Activated T-cell treated with anti-CD3 and anti-CD28 coated beads, Interleukin-2, amount 50 U/mL, for 24 hours (primary cell): ENCODE measurements around the gene PLEKHH2.
A peak's percentile ranks its signal among the peaks of the same experiment; 100 is the strongest.

ENCODE experiments used
- DNase-seq: peaks from one replicate; pipeline ENCODE4 v3.0.0-alpha.2; 2020
- H3K27ac Mint-ChIP-seq: 2 replicates; pipeline ENCODE4 v1.8.0; 2020; ENCODE audit warnings: mild to moderate bottlenecking, mixed read lengths
- H3K27me3 Mint-ChIP-seq: 2 replicates; pipeline ENCODE4 v1.8.0; 2020; ENCODE audit warnings: mixed read lengths
- H3K36me3 Mint-ChIP-seq: 2 replicates; pipeline ENCODE4 v1.8.0; 2020; ENCODE audit warnings: low read depth, mixed read lengths
- H3K4me1 Mint-ChIP-seq: 2 replicates; pipeline ENCODE4 v1.8.0; 2020; ENCODE audit warnings: low read depth, mixed read lengths
- H3K4me3 Mint-ChIP-seq: 2 replicates; pipeline ENCODE4 v1.8.0; 2020; ENCODE audit warnings: mild to moderate bottlenecking, moderate library complexity, mixed read lengths
- H3K9me3 Mint-ChIP-seq: 2 replicates; pipeline ENCODE4 v1.8.0; 2020; ENCODE audit warnings: mixed read lengths

The PLEKHH2 gene

DNA sequence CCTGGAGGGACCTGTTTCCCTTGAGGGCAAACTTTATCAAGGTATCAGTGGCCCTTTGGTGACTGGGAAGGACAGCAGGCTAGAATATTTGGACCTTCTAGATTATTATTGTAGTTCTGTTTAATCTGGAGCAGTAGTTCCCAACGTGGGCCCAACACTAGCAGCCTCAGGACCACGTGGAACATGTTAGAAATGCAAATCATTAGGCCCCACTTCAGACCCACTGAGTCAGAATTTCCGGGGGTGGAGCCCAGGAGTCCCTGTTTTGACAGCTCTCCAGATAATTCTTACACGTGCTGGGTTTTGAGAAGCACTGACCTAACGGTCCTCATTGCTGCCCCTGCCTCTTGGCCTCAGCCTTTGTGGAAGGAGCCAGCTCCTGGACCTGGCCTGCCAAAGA lies 111.3 kb downstream of the PLEKHH2 start:
- Mint-ChIP-seq H3K9me3 (no peaks in the 10 kb centered on the region), H3K4me1 (peaks cover 3% of the 10 kb centered on the region), H3K27ac (no peak overlapping the region), H3K4me3 (no peak overlapping the region), H3K27me3 (no peaks in the 10 kb centered on the region), H3K36me3 (no peaks in the 10 kb centered on the region)
- DNase-seq = peak; percentile 32

DNA sequence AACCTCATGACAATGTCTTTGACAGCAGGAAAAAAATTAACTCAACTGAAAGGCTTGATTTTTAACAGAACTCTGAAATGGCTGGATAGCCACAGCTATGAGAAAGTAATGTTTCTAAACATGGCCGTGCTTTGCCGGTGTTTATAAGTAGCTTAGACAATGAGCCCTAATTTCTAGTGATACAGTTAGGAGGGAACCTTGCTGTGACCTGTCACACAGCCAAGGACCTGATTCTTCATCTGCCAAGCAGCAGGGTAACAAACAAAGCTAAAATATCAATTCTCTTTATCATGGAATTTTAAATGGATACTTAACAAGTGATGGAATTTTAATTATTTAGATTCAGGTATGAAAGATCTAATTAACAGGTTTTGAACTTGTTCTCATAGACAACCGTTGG lies 112.5 kb downstream of the PLEKHH2 start:
- Mint-ChIP-seq H3K36me3 (no peaks in the 10 kb centered on the region), H3K4me1 (peaks cover 3% of the 10 kb centered on the region), H3K4me3 (no peak overlapping the region), H3K9me3 (no peaks in the 10 kb centered on the region), H3K27ac (no peak overlapping the region), H3K27me3 (no peaks in the 10 kb centered on the region)
- no peak for DNase-seq

DNA sequence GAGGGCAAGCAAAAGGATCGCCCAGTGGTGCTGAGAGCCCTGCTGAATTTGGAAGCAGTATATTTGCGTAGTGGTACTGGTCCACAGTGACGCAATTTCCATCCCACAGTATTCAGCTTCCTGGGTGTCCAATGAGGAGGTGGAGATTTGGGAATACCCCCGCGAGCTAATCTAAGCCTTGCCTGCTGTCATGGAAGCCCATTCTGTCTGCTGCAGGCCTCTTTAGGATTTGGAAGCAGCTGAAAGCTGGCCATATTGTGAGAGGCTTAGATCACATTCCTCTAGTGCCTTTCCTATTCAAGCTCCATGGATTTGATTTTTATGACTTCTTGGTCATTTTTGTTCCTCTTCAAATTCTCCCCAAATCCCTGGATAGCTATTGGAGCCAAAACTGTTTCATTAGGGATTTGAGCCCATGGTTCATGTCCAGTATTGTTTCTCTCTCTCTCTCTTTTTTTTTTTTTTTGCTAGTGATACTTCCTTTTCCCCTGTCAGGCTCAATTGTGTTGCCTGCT lies 114.5 kb downstream of the PLEKHH2 start:
- H3K36me3 Mint-ChIP-seq = no peaks in the 10 kb centered on the region
- H3K4me3 Mint-ChIP-seq = no peak overlapping the region

DNA sequence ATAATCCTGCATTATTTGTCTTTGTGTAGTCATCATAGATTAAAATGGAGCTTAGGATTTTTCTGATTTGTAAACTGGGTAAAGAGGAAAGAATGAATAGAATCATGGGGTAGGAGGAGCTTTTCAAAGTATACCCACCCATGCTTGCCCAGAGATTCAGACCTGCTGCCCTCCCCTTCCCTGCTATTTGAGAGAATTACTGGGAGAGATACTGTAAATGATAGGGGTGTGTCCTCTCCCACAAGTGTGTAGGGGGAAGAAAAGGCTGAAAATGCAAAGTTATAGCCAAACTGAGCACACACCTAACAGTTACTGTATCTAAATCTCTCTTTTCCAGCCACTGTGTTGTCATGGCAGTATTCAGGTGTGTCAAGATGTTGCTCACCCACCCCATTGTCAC lies 115.2 kb downstream of the PLEKHH2 start:
- no peaks in the 10 kb centered on the region for H3K36me3 Mint-ChIP-seq
- no peaks in the 10 kb centered on the region for H3K9me3 Mint-ChIP-seq
- peaks cover 3% of the 10 kb centered on the region for H3K4me1 Mint-ChIP-seq
- no peak overlapping the region for H3K4me3 Mint-ChIP-seq
- H3K27me3 Mint-ChIP-seq = peaks cover 3% of the 10 kb centered on the region
- DNase-seq = no peak
- H3K27ac Mint-ChIP-seq = no peak overlapping the region

More for the DNA sequence above, 114.5 kb downstream of the PLEKHH2 start:
- peaks cover 3% of the 10 kb centered on the region for H3K4me1 Mint-ChIP-seq
- H3K9me3 Mint-ChIP-seq = no peaks in the 10 kb centered on the region
- no peak overlapping the region for H3K27ac Mint-ChIP-seq
- no peak for DNase-seq
- H3K27me3 Mint-ChIP-seq = peaks cover 3% of the 10 kb centered on the region

DNA sequence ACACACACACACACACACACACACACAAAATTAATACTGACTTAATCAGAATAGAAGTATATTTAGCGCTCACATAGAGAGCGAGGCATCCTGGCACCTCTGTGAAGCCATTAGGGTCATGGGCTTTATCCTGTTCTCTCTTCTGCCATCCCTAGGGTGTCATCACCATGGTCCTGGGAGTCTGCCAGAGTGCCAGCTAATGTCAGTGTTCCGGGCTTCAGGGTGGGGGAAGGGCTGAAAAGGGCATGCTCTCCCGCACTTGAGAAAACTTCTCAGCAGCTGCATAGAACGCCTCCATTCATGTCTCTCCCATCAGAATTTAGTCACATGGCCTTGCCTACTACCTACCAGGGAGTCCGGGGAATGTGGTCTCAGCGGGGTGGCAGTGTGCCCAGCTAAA lies 117.1 kb downstream of the PLEKHH2 start:
- Mint-ChIP-seq H3K27ac (no peak overlapping the region), H3K4me1 (peaks cover under 1% of the 10 kb centered on the region), H3K9me3 (no peaks in the 10 kb centered on the region), H3K4me3 (no peak overlapping the region), H3K27me3 (peaks cover 3% of the 10 kb centered on the region), H3K36me3 (no peaks in the 10 kb centered on the region)
- no peak for DNase-seq

DNA sequence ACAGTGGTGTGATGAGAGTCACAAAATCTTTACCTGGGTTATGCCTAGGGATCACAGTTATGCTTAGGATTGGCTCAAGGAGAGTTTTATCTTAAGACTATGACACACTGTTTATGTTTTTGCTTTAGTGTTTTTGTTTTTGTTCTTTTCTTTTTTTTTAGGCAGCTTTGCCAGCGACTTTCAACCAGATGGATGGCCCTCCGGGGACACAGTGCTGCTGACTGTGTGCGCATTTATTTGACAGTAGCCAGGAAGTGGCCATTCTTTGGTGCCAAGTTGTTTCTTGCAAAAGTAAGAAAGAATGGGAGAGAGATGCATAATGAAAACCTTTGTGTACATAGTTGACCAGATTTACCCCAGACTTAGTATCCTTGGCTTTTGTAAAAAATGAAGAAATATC lies 121.7 kb downstream of the PLEKHH2 start:
- H3K4me1 Mint-ChIP-seq = peaks cover 6% of the 10 kb centered on the region
- no peak overlapping the region for H3K27ac Mint-ChIP-seq
- H3K4me3 Mint-ChIP-seq = no peak overlapping the region
- no peaks in the 10 kb centered on the region for H3K9me3 Mint-ChIP-seq
- DNase-seq = no peak
- peaks cover 3% of the 10 kb centered on the region for H3K27me3 Mint-ChIP-seq
- H3K36me3 Mint-ChIP-seq = no peaks in the 10 kb centered on the region

DNA sequence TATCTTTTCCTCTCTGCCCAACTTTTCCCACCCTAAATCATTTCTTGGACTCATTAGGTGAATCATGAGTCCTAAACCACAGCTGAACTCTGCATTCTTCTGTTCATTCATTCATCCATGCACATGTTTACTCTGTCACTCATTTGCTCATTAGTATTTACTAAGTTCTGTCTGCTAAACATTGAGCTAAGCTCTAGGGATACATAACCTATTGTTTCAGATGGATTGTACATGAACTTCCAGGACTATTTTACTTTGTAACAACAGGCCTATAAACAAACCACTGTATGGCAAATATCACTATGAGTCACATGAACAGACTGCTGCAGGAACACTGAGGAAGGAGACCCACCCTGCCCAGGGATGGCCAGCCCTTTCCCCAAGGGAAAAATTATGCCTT lies 122.1 kb downstream of the PLEKHH2 start:
- Mint-ChIP-seq H3K9me3 (no peaks in the 10 kb centered on the region), H3K4me1 (peaks cover 6% of the 10 kb centered on the region), H3K4me3 (no peak overlapping the region), H3K36me3 (no peaks in the 10 kb centered on the region), H3K27ac (no peak overlapping the region), H3K27me3 (peaks cover 3% of the 10 kb centered on the region)
- DNase-seq = no peak

DNA sequence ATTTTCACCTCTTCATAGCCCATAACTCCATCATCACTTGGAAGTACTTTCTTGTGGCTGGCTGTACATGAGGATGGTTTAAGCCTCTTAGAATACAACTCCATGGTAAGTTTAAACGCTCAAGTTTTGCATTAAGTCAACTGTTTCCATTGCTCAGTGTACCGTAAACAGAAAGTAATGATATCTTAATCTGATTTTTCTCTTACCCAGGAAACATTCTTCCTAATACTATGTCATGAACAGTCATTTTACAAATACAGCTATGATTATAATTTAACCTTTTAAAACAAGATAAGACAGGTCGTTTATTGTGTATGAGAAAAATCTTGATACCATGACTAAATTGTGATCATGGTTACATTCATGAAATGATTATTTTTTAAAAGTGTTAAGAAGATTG lies 125.2 kb downstream of the PLEKHH2 start:
- H3K36me3 Mint-ChIP-seq = no peaks in the 10 kb centered on the region
- H3K27ac Mint-ChIP-seq = peak overlapping the region; percentile 71
- no peak overlapping the region for H3K4me3 Mint-ChIP-seq
- no peaks in the 10 kb centered on the region for H3K9me3 Mint-ChIP-seq
- no peaks in the 10 kb centered on the region for H3K27me3 Mint-ChIP-seq
- H3K4me1 Mint-ChIP-seq = peaks cover 19% of the 10 kb centered on the region
- no peak for DNase-seq

DNA sequence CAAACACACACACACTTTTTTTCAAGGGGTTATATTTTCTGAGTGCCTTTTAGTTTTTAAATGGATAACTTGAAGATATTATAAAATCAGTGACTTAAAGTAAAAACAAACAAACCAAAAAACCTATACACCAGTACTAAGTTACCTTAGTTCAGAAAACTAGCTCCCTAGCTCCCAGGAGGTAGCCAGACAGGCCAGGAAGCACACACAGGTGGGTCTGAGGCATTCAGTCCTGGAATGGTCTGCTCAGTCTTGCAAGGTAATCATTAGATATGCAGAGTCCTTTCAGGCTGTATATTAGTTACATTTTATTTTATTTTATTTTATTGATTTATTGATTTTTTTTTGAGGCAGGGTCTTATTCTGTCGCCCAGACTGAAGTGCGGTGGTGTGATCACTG lies 126.0 kb downstream of the PLEKHH2 start:
- H3K4me3 Mint-ChIP-seq = no peak overlapping the region
- no peak for DNase-seq
- H3K36me3 Mint-ChIP-seq = no peaks in the 10 kb centered on the region
- H3K27ac Mint-ChIP-seq = peak overlapping the region; percentile 55
- H3K4me1 Mint-ChIP-seq = peaks cover 19% of the 10 kb centered on the region
- no peaks in the 10 kb centered on the region for H3K27me3 Mint-ChIP-seq
- H3K9me3 Mint-ChIP-seq = no peaks in the 10 kb centered on the region

DNA sequence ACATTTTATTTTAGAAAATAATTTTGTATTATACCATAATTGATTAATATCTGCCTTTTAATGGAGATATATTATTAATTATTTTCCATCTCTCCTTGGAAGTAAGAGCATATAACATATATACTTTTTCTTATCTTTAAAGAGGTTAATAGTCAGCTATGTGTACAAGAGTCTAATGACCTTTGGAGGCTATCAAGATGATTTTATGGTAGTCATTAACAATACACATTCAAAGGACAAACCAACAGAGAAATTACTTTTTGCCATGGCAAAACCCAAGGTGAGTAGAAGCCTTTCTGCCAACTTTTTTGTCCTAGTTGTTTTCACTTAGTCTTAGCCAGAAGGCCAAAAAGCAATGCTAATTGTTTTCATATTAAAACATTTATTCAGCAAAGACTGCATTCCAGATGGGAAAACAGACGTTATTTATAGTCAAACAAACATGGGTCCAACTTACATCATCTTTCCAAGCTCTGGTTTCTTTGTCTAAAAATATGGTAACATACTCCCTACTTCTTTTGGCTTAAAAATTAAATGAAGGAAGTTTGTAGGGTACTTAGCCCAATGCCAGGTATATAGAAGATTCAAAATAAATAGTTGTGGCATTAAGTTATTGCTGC lies 127.1 kb downstream of the PLEKHH2 start:
- H3K4me1 Mint-ChIP-seq = peaks cover 18% of the 10 kb centered on the region
- H3K9me3 Mint-ChIP-seq = no peaks in the 10 kb centered on the region
- H3K36me3 Mint-ChIP-seq = no peaks in the 10 kb centered on the region
- H3K27me3 Mint-ChIP-seq = no peaks in the 10 kb centered on the region
- H3K4me3 Mint-ChIP-seq = no peak overlapping the region
- DNase-seq = no peak
- no peak overlapping the region for H3K27ac Mint-ChIP-seq

DNA sequence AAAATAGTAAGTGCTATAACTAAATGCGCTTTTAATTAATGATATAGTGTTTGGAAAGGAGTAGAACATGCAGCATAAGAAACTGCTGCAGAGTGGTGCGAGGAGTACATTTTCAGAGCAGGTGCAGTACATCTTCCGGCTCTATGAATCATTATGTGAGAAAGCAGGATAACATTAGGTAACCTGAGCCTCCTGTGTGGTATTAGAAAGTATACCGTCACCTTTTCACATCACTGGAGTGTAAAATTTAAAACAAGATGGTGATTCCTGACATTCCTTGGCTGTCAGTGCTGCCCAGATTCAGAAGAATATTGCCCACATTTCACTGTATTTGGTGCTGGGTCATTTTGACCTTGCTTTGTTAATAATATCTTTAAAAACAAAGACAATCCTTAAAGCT lies 128.9 kb downstream of the PLEKHH2 start:
- Mint-ChIP-seq H3K27me3 (no peaks in the 10 kb centered on the region), H3K4me3 (no peak overlapping the region), H3K27ac (peak overlapping the region; percentile 66), H3K4me1 (peaks cover 17% of the 10 kb centered on the region), H3K36me3 (no peaks in the 10 kb centered on the region), H3K9me3 (no peaks in the 10 kb centered on the region)
- DNase-seq = no peak

DNA sequence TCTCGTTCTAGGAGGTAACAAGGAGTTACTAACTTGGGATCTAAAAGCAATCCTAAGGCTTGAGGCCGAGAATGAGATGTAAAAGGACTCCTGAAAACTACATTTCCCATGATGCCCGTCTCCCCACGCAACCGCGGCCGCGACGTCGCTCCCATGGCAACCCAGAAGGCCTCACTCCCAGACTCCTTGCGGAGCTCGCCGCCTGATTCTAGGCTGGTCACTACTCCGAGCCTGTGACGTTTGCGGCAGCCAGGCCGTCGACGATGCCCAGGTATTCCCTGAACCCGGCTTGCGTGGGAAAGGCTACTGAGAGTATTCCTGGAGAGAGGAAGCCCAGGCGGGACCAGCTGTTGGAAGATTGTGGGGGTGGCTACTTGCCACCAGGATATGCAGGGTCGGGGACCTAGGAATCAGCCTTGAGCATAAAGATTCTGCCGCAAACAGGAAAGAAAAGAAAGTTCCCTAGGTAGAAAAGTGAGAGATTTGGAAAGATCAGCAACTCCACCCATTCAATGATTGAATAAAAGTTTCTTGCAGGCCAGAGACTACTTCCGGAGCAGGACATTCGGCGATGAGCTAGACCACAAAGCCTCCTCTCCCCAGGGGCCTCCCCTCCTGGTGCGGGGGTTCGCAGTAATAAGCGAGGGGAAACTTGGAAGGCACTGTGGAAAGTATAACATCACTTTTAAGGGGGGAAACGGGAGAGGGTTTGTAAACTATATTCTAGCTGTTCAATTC lies 137.0 kb downstream of the PLEKHH2 start, which contains the start of gene DYNC2LI1:
DYNC2LI1 (plus strand) TSS at position 164 of the 738 bp plus-strand sequence; CDS start at position 264, 100 bp downstream.
- Mint-ChIP-seq H3K4me3 (peak within 1 kb of the TSS; percentile 91), H3K9me3 (no peaks in the 10 kb centered on the region), H3K36me3 (peaks cover 18% of the 10 kb centered on the region), H3K27ac (peak within 1 kb of the TSS; percentile 95), H3K4me1 (peaks cover 31% of the 10 kb centered on the region), H3K27me3 (no peaks in the 10 kb centered on the region)
- DNase-seq = peak; percentile 88

DNA sequence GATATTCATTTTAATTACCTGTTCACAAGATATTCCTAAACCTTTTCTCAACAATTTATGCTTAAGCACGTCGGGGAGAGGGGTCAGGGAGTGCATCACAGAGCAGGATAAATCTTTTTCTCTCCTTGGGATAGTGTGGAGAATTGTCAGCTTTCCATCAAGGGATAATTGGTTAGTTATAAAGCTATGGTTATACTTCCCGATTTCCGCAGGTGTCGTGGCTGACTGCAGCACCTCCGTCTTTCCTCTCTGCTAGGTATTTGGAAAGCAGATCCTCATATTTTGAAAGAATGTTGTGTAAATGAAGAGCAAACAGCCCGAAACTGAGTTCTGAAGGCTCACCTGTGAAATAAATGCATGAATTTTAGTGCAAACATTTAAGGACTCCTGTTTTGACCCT lies 137.6 kb downstream of the PLEKHH2 start:
- no peaks in the 10 kb centered on the region for H3K27me3 Mint-ChIP-seq
- H3K4me3 Mint-ChIP-seq = peak overlapping the region; percentile 91
- H3K9me3 Mint-ChIP-seq = no peaks in the 10 kb centered on the region
- peaks cover 31% of the 10 kb centered on the region for H3K4me1 Mint-ChIP-seq
- H3K27ac Mint-ChIP-seq = peak overlapping the region; percentile 95
- H3K36me3 Mint-ChIP-seq = peaks cover 18% of the 10 kb centered on the region
- DNase-seq = no peak

DNA sequence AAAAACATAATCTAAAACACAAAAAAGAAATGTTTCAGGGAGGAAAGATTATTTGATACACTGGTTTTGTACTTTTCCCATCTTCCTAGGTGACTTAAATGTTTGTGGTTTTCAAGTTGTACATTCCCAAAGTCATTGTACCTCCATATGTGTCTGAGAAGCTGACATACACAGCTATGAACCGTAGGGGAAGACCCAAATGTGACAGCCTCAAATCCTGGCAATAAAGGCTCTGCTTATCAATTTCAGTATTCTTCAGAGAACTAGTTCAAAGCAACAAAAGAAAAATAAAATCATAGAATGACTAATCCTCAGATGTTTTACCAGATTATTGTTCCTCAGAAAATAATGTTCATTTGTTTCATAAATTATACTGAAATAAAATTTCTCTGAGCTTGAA lies 139.3 kb downstream of the PLEKHH2 start:
- Mint-ChIP-seq H3K27ac (peak overlapping the region; percentile 91), H3K9me3 (no peaks in the 10 kb centered on the region), H3K27me3 (no peaks in the 10 kb centered on the region), H3K4me3 (peak overlapping the region; percentile 63), H3K36me3 (peaks cover 21% of the 10 kb centered on the region), H3K4me1 (peaks cover 31% of the 10 kb centered on the region)
- DNase-seq = no peak

DNA sequence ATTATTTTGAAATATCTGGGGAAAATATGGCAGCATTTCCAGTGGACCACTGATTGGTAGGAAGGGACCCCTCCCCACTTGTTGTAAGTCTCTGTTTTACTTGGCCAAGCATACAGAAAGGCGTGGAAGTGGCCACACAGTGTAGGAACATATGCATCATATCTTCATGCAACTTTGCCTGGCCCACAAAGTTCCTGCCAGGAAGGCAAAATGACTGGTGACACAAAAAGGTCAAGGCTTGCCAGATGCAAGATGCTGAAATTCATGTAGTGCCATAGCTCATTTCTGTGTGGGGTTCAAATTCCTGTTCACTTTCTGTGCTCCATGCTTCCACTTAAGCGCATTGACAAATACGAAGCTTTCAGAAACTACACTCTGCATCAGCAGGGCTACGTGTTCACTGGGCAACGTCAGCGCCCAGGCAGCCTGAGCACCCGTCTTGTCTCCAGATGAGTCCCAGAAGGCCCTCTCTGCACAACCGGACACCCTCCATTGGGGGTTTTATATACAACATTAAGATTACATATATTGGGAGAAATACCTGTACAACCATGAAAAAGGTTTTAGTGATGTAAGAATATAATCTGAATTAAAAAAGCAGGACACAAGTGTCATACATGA lies 140.4 kb downstream of the PLEKHH2 start:
- peak overlapping the region; percentile 83 for H3K27ac Mint-ChIP-seq
- H3K27me3 Mint-ChIP-seq = no peaks in the 10 kb centered on the region
- peak overlapping the region; percentile 12 for H3K4me3 Mint-ChIP-seq
- H3K9me3 Mint-ChIP-seq = no peaks in the 10 kb centered on the region
- peaks cover 31% of the 10 kb centered on the region for H3K4me1 Mint-ChIP-seq
- H3K36me3 Mint-ChIP-seq = peaks cover 21% of the 10 kb centered on the region
- no peak for DNase-seq
